HG03139 (cell line): ENCODE data around the gene RET.

Experiments
- ATAC-seq: cut with Tn5 transposase; IDR thresholded peaks from one replicate; pipeline ENCODE4 v1.9.1; 2021; ENCODE audit not compliant: unreplicated experiment

The RET gene

GRCh38 chr10:43120116-43120928 lies 43.5 kb downstream of the RET start:
- ATAC-seq: no peak

DNA sequence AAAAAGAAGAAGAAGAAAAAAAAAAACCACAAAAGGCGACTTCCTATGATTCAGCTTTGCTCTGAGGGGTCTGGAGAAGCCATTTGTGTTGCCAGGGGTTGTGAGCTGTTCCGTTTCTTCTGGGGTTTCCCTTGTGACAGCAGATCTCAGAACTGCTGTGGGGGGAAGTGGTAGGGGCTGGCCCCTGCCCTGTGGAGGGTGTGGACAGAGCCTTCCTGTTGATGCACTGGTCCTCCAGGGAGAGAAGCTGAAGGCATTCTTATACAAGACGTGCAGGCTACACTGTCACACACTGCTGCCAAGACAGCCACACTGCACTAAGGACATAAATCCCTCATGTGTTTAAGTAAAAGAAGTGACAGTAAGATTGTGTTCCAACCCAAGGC lies 44.1 kb downstream of the RET start:
- peak; percentile 82 for ATAC-seq

DNA sequence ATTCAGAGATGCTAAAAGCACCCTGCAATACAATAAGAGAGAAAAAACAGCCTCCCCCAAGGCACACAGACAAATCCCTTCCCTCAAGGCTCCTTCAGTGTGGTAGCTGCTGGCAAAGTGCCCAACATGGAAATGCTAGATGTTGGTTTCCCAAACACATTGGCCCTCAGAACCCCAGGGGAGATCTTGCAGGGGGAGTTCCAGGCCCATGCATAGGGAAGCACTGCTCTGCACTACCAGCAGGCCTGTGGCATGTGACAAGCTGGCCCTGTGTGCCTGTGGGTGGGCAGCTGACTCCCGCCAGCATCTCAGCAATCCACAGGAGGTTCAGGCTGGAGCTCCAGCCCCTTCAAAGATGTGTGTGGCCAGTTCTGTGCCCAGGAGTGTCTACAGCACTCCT lies 44.6 kb downstream of the RET start:
- ATAC-seq: no peak

- ATAC-seq: no peak
These were observed 45.2 kb downstream of the RET start for GRCh38 chr10:43122096-43122495.

DNA sequence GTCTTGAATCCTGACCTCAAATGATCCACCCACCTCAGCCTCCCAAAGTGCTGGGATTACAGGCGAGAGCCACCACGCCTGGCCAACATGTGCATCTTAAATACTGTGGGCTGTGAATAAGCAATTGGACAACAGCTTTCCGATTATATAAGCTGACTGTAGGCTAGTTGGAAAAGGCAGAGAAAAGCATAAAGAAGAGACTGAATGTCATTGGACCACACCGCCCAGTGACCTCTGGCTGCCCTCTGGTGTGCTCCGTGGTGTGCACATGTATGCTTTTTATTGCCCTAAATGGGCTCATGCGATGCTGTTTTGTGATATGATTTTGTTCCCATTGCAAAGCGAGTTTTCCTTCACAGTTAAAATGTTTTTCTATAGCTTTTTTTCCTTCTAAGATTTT lies 46.0 kb downstream of the RET start:
- ATAC-seq: no peak

- no peak for ATAC-seq
These were observed 46.7 kb downstream of the RET start for GRCh38 chr10:43123361-43124093.

- ATAC-seq: no peak
These were observed 47.2 kb downstream of the RET start for GRCh38 chr10:43124094-43124521.

DNA sequence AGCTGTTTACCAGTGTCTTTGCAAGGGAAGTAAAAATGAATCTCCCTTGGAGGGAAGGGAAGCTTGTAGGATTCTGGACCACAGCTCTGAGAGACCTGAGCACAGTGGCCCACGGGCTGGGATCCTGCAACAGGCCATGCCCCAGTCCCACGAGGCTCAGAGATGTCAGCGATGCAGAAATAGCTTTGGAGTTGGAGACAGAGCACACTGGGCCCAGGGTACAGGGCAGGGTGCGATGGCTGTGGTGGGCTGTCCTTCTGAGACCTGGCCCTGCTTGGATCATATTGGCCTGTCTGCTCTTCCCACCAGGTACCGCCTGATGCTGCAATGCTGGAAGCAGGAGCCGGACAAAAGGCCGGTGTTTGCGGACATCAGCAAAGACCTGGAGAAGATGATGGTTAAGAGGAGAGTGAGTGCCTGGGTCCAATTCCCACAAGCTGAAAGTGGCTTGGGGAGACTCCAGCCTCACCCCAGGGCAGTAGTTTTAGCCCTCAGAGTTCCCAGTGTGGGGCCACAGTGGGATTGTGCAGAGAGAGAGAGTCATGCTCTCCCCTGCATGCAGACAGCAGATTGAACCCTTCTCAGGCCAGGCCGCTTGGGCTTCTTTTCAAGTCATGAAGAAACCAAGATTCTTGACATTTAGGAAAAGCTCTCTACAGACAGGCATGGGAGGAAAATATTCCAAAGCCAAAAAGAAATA lies 47.9 kb downstream of the RET start:
- ATAC-seq: no peak

- ATAC-seq: no peak
These were observed 48.5 kb downstream of the RET start for GRCh38 chr10:43125274-43125845.

- ATAC-seq: no peak
These were observed 49.2 kb downstream of the RET start for GRCh38 chr10:43125881-43126731.

DNA sequence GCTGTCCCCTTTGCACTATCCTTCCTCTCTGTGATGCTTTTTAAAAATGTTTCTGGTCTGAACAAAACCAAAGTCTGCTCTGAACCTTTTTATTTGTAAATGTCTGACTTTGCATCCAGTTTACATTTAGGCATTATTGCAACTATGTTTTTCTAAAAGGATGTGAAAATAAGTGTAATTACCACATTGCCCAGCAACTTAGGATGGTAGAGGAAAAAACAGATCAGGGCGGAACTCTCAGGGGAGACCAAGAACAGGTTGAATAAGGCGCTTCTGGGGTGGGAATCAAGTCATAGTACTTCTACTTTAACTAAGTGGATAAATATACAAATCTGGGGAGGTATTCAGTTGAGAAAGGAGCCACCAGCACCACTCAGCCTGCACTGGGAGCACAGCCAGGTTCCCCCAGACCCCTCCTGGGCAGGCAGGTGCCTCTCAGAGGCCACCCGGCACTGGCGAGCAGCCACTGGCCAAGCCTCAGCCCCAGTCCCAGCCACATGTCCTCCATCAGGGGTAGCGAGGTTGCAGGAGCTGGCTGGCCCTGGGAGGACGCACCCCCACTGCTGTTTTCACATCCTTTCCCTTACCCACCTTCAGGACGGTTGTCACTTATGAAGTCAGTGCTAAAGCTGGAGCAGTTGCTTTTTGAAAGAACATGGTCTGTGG lies 50.0 kb downstream of the RET start:
- no peak for ATAC-seq

GRCh38 chr10:43127442-43127841 lies 50.6 kb downstream of the RET start:
- ATAC-seq: no peak

GRCh38 chr10:43128331-43128730 lies 51.5 kb downstream of the RET start:
- no peak for ATAC-seq

DNA sequence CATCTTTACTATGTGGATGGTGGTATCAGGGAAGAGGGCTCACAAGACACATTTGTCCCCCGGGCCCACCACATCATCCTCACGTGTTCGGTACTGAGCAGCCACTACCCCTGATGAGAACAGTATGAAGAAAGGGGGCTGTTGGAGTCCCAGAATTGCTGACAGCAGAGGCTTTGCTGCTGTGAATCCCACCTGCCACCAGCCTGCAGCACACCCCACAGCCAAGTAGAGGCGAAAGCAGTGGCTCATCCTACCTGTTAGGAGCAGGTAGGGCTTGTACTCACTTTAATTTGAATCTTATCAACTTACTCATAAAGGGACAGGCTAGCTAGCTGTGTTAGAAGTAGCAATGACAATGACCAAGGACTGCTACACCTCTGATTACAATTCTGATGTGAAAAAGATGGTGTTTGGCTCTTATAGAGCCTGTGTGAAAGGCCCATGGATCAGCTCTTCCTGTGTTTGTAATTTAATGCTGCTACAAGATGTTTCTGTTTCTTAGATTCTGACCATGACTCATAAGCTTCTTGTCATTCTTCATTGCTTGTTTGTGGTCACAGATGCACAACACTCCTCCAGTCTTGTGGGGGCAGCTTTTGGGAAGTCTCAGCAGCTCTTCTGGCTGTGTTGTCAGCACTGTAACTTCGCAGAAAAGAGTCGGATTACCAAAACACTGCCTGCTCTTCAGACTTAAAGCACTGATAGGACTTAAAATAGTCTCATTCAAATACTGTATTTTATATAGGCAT lies 52.3 kb downstream of the RET start:
- ATAC-seq: peak; percentile 59

GRCh38 chr10:43130770-43131171 lies 53.9 kb downstream of the RET start:
- no peak for ATAC-seq

DNA sequence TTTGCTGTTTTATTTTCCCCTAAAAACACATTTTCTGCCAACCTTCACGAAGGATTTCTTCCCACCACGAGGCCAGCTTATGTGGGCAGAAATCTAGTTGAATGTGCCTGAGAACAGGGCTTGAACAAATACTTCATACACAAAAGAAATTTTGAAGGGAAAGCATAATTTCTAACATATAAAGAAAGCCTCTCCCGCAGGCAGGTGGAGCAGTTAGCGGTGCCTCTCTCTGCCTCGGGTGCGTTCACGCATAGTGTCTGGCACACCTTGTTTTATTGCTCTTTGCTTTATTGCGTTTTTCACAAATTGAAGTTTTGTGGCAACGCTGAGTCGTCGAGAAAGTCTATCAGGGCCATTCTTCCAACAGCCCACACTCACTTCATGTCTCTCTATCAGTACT lies 54.4 kb downstream of the RET start:
- ATAC-seq: no peak

GRCh38 chr10:43131906-43132305 lies 55.0 kb downstream of the RET start:
- ATAC-seq: no peak

GRCh38 chr10:43132867-43133787 lies 56.3 kb downstream of the RET start:
- ATAC-seq: no peak
